A549 (cell line): Measurements from ENCODE around the gene VAPA. TPM values are rescaled to one million over a fixed set of nuclear protein-coding genes. Genes with fewer than 3 reads are reported as not detected.
A peak's percentile ranks its signal among the peaks of the same experiment; 100 is the strongest.

ENCODE experiments used
- ATAC-seq, 2 experiments: fragments of 200-7000 bp in 1 of 2; fragments of >200 bp in 1 of 2; cut with Nextera tagmentation in 1 of 2; cut with Tn5 transposase in 1 of 2; 3 replicates each; pipeline versions ENCODE4 v1.8.0 to v1.9.1; 2018 to 2020; ENCODE audit warnings: mild to moderate bottlenecking in 1 of 2, moderate library complexity in 1 of 2
- CTCF ChIA-PET: fragments of 300-600 bp; sonication (Branson Sonifier 250); formaldehyde crosslinking; extraction: SDS; loops from one replicate; lab custom pipeline; 2021; ENCODE audit warnings: antibody characterized with exemption, inconsistent platforms; lab: Yijun Ruan, JAX
- POLR2A ChIA-PET: fragments of 350-600 bp; formaldehyde crosslinking; extraction: SDS; loops from one replicate; lab custom pipeline; 2021; ENCODE audit warnings: antibody characterized with exemption, inconsistent platforms; lab: Yijun Ruan, JAX
- DNase-seq, 2 experiments: peaks; one replicate each; pipeline versions ENCODE4 v3.0.0 to v3.0.0-alpha.2; 2011 to 2016; ENCODE audit warnings: low read depth in 1 of 2, low spot score in 1 of 2
- FAIRE-seq: peaks from 2 replicates; lab custom pipeline; 2011; peaks lifted over from hg19 to GRCh38; lab: Jason Lieb, UNC
- H3K27ac ChIP-seq, 2 experiments: fragments of >200 bp; sonication (Bioruptor Twin); formaldehyde crosslinking; 3 replicates each; pipeline ENCODE4 v1.5.1; 2016 to 2017
- H3K4me1 ChIP-seq: fragments of >200 bp; sonication (Bioruptor Twin); formaldehyde crosslinking; 3 replicates; pipeline ENCODE4 v1.6.1; 2016
- H3K4me2 ChIP-seq: fragments of >200 bp; sonication (Bioruptor Twin); formaldehyde crosslinking; 3 replicates; pipeline ENCODE4 v1.6.1; 2016
- H3K4me3 ChIP-seq: fragments of >200 bp; sonication (Bioruptor Twin); formaldehyde crosslinking; 3 replicates; pipeline ENCODE4 v1.5.1; 2016
- H3K9me3 ChIP-seq: fragments of >200 bp; sonication (Bioruptor Twin); formaldehyde crosslinking; 3 replicates; pipeline ENCODE4 v1.6.1; 2016
- EP300 ChIP-seq, 2 experiments: fragments of >200 bp; sonication (Bioruptor Twin); formaldehyde crosslinking; IDR thresholded peaks; 2 replicates in 1 of 2; 3 replicates in 1 of 2; pipeline ENCODE4 v1.6.1; 2016 to 2017
- HOXA7 ChIP-seq: fragments of 250-450 bp; sonication (Bioruptor Pico); IDR thresholded peaks from 2 replicates; pipeline ENCODE4 v1.5.0; 2020; ENCODE audit warnings: mild to moderate bottlenecking, moderate library complexity
- JUN ChIP-seq, 2 experiments: fragments of >200 bp; sonication (Bioruptor Twin); formaldehyde crosslinking; IDR thresholded peaks; 2 replicates in 1 of 2; 3 replicates in 1 of 2; pipeline ENCODE4 v1.6.1; 2016 to 2017
- JUNB ChIP-seq: fragments of >200 bp; sonication (Bioruptor Twin); formaldehyde crosslinking; IDR thresholded peaks from 2 replicates; pipeline ENCODE4 v1.6.1; 2016
- MAZ ChIP-seq: fragments of 150-350 bp; IDR thresholded peaks from 2 replicates; pipeline ENCODE4 v1.6.1; 2014; ENCODE audit warnings: antibody characterized with exemption, low read depth, low read length, borderline replicate concordance
- POLR2AphosphoS2 ChIP-seq: conservative IDR thresholded peaks from 2 replicates; pipeline ENCODE4 v1.6.1; 2012; ENCODE audit warnings: low read length, improper control_type of control experiment, inconsistent platforms
- RAD21 ChIP-seq, 2 experiments: fragments of >200 bp in 1 of 2; sonication (Bioruptor Twin) in 1 of 2; formaldehyde crosslinking in 1 of 2; IDR thresholded peaks in 1 of 2; conservative IDR thresholded peaks in 1 of 2; 2 replicates in 1 of 2; 3 replicates in 1 of 2; pipeline ENCODE4 v1.6.1; 2012 to 2018; ENCODE audit warnings: inconsistent platforms in 1 of 2
- RCOR1 ChIP-seq: fragments of 150-350 bp; IDR thresholded peaks from 2 replicates; pipeline ENCODE4 v1.6.1; 2014; ENCODE audit warnings: antibody characterized with exemption, low read length, low read depth
- SREBF2 ChIP-seq: fragments of 450-650 bp; IDR thresholded peaks from 2 replicates; pipeline ENCODE4 v1.6.1; 2014; ENCODE audit warnings: mild to moderate bottlenecking, moderate library complexity
- ZC3H11A ChIP-seq: fragments of 450-650 bp; IDR thresholded peaks from 2 replicates; pipeline ENCODE4 v1.6.1; 2014; ENCODE audit warnings: antibody characterized with exemption, mild to moderate bottlenecking
- ZFP36 ChIP-seq: fragments of 450-650 bp; IDR thresholded peaks from 2 replicates; pipeline ENCODE4 v1.6.1; 2014; ENCODE audit warnings: borderline replicate concordance; ENCODE audit not compliant: partially characterized antibody
- WGBS: methylation state at CpG from one replicate; pipeline ENCODE4 v1.1.6; 2017; ENCODE audit errors: missing lambda C conversion rate; 5-methylcytosine and 5-hydroxymethylcytosine counted together
- polyA plus RNA-seq, 4 experiments: library from polyadenylated mRNA; depleted of rRNA in 3 of 4; stranded (reverse); fragments of >200 nt; fragmentation: RNase III in 1 of 4; extraction: RNeasy Plus Mini Kit Qiagen cat#74134 plus additional on column Dnase treatment in 1 of 4; gene quantifications; 2 replicates in 3 of 4; 3 replicates in 1 of 4; pipeline ENCODE4 v1.2.3, GENCODE V29; 2011 to 2017
- TF ChIP-seq, protein P1 (sequence below): fragments of 450-650 bp; IDR thresholded peaks from 2 replicates; pipeline ENCODE4 v1.6.1; 2014; ENCODE audit warnings: antibody characterized with exemption
- TF ChIP-seq, protein P2 (sequence below): fragments of 200-600 bp; sonication (generic); IDR thresholded peaks from 2 replicates; pipeline ENCODE4 v1.6.1; 2016; ENCODE audit warnings: antibody characterized with exemption, mild to moderate bottlenecking, moderate library complexity
- TF ChIP-seq, protein P3 (sequence below): IDR thresholded peaks from 2 replicates; pipeline ENCODE4 v1.6.1; 2012
- TF ChIP-seq, protein P4 (sequence below): fragments of 250-450 bp; sonication (Bioruptor Pico); IDR thresholded peaks from 2 replicates; pipeline ENCODE4 v1.5.0; 2020; ENCODE audit warnings: low read depth, mild to moderate bottlenecking, moderate library complexity
- TF ChIP-seq, protein P5 (sequence below): fragments of >200 bp; sonication (Bioruptor Twin); formaldehyde crosslinking; IDR thresholded peaks from 3 replicates; pipeline ENCODE4 v1.6.1; 2016
- TF ChIP-seq, protein P6 (sequence below): IDR thresholded peaks from 2 replicates; pipeline ENCODE4 v1.6.1; 2012

VAPA gene
- polyA plus RNA-seq, 2 of the 4 experiments (the other 2 are of a cell fraction), result 161 to 391 TPM

DNA sequence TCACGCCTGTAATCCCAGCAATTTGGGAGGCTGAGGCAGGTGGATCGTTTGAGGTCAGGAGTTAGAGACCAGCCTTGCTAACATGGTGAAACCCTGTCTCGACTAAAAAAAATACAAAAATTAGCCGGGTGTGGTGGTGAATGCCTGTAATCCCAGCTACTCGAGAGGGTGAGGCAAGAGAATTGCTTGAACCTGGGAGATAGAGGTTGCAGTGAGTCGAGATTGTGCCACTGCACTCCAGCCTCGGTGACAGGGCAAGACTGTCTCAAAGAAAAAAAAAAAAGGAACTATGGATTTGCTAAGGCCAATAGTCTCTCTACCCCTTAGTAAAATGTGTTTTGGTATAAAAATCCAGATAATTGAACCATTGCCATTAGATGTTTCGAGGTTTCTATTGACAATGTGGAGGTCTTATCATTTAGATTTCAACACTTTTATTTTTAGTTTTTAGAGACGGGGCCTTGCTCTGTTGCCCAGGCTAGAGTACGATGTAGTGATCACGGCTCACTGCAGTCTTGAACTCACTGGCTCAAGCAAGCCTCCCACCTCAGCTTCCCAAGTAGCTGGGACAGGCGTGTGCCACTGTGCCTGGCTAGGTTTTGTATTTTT lies 29.2 kb upstream of the VAPA start:
- 80% methylated on average over 12 of the region's 12 CpGs for WGBS
- H3K4me1 ChIP-seq, result no peaks in the 10 kb centered on the region
- peak overlapping the region in 1 of 2 experiments; percentile 35; a peak in 1 of 6 replicates for H3K27ac ChIP-seq
- H3K4me2 ChIP-seq, result no peak overlapping the region
- CTCF ChIA-PET, result interaction anchor here (1.2 kb wide), 1 partner anchor 8 kb away, joined by 3 read pairs; no protein-coding TSS in a partner anchor
- no peaks in the 10 kb centered on the region for H3K9me3 ChIP-seq
- POLR2A ChIA-PET, result no interaction called here
- DNase-seq (no peak), FAIRE-seq (no peak), ATAC-seq (no peak)
- H3K4me3 ChIP-seq, result no peak overlapping the region
- TF ChIP-seq RCOR1, result no peak
- no peak for TF ChIP-seq MAZ
- no peak for TF ChIP-seq JUN (IDR thresholded peaks at IDR 0.05)
- TF ChIP-seq, protein P1, sequence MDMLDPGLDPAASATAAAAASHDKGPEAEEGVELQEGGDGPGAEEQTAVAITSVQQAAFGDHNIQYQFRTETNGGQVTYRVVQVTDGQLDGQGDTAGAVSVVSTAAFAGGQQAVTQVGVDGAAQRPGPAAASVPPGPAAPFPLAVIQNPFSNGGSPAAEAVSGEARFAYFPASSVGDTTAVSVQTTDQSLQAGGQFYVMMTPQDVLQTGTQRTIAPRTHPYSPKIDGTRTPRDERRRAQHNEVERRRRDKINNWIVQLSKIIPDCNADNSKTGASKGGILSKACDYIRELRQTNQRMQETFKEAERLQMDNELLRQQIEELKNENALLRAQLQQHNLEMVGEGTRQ, result no peak

DNA sequence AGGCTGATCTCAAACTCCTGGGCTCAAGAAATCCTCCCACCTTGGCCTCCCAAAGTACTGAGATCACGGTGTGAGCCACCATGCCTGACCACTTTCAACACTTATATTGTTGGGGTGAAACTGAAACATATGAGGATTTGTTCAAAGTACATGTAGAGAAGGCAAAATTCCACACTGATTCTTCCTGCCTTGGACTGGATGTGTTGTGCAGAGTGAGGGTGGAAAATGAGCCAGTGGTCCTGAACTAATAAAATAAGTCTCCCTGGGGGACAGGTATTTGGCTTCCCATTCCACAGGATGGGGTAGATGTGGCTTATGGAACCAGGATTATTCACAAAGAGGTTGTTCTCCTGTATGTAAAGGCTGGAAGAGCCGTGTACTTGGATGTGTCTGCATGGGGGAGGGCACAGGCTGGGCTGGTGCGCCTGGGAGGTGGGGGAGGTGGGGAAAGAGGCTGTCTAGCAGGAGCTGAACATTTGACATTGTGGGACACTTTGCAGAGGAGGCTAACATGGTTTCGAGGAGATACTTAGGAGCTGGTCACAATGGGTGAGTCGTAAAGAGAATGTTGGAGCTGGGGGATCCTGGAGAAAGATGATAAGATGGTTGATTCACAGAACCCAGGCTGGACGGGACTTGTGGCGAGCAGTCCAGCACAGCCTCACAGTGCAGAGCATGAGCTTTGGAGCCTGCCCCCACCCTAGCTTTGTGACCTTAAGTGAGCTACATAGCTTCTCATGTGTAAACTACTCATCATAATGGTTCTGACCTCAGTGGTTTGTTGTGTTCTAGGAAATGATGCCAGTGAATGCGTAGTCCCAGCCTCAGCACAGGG lies 28.4 kb upstream of the VAPA start, which contains the start of gene TXNDC2:
TXNDC2 (plus strand) TSS at position 804 of the 835 bp plus-strand sequence. CDS start 708 bp downstream, outside the sequence.
- WGBS, result 77% methylated on average over 8 of the region's 8 CpGs
- DNase-seq, result no peak
- POLR2A ChIA-PET, result interaction anchor here (1.4 kb wide), 1 partner anchor 8 kb away, joined by 6 read pairs; no protein-coding TSS in a partner anchor
- H3K4me2 ChIP-seq, result no peak within 1 kb of the TSS
- no peak for TF ChIP-seq RCOR1
- TF ChIP-seq ZC3H11A, result no peak
- TF ChIP-seq, protein P2, sequence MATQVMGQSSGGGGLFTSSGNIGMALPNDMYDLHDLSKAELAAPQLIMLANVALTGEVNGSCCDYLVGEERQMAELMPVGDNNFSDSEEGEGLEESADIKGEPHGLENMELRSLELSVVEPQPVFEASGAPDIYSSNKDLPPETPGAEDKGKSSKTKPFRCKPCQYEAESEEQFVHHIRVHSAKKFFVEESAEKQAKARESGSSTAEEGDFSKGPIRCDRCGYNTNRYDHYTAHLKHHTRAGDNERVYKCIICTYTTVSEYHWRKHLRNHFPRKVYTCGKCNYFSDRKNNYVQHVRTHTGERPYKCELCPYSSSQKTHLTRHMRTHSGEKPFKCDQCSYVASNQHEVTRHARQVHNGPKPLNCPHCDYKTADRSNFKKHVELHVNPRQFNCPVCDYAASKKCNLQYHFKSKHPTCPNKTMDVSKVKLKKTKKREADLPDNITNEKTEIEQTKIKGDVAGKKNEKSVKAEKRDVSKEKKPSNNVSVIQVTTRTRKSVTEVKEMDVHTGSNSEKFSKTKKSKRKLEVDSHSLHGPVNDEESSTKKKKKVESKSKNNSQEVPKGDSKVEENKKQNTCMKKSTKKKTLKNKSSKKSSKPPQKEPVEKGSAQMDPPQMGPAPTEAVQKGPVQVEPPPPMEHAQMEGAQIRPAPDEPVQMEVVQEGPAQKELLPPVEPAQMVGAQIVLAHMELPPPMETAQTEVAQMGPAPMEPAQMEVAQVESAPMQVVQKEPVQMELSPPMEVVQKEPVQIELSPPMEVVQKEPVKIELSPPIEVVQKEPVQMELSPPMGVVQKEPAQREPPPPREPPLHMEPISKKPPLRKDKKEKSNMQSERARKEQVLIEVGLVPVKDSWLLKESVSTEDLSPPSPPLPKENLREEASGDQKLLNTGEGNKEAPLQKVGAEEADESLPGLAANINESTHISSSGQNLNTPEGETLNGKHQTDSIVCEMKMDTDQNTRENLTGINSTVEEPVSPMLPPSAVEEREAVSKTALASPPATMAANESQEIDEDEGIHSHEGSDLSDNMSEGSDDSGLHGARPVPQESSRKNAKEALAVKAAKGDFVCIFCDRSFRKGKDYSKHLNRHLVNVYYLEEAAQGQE, result no peak
- TF ChIP-seq, protein P3, sequence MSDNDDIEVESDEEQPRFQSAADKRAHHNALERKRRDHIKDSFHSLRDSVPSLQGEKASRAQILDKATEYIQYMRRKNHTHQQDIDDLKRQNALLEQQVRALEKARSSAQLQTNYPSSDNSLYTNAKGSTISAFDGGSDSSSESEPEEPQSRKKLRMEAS, result no peak
- TF ChIP-seq, all 56 proteins: peak for 0
- CTCF ChIA-PET, result no interaction called here
- H3K4me1 ChIP-seq, result no peaks in the 10 kb centered on the region
- H3K4me3 ChIP-seq, result no peak within 1 kb of the TSS
- FAIRE-seq (no peak), ATAC-seq (no peak)
- peak within 1 kb of the TSS in 1 of 2 experiments; percentile 35; a peak in 1 of 6 replicates for H3K27ac ChIP-seq
- no peaks in the 10 kb centered on the region for H3K9me3 ChIP-seq

DNA sequence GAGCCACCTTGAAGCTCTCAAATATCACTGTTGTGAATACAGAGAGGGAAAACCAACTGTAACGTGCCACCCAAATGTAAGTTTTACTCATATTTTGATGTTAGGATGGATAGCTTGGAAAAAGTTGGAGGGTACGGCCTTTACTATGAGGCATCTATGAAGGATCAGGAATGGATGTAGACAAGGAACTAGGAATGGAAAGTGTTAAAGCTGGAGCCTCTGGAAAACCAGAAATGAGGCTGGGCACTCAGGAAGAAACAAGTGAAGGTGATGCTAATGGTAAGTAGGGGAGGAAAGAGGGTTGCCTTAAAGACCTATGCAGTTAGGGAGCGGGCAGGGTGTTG lies 27.8 kb upstream of the VAPA start:
- WGBS, result 89% methylated on average over 3 of the region's 3 CpGs
- ChIA-PET CTCF (no interaction called here), POLR2A (interaction anchor here (1.4 kb wide), 1 partner anchor 9 kb away, joined by 6 read pairs; no protein-coding TSS in a partner anchor)
- ATAC-seq (no peak), DNase-seq (no peak), FAIRE-seq (no peak)
- Histone ChIP-seq H3K9me3 (no peaks in the 10 kb centered on the region), H3K4me3 (no peak overlapping the region), H3K27ac (no peak overlapping the region; a peak in 1 of 6 replicates), H3K4me2 (no peak overlapping the region), H3K4me1 (no peaks in the 10 kb centered on the region)
- no peak for TF ChIP-seq EP300 (IDR thresholded peaks at IDR 0.05)
- TF ChIP-seq ZC3H11A, result no peak
- TF ChIP-seq, protein P4, sequence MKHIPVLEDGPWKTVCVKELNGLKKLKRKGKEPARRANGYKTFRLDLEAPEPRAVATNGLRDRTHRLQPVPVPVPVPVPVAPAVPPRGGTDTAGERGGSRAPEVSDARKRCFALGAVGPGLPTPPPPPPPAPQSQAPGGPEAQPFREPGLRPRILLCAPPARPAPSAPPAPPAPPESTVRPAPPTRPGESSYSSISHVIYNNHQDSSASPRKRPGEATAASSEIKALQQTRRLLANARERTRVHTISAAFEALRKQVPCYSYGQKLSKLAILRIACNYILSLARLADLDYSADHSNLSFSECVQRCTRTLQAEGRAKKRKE, result no peak
- no peak for TF ChIP-seq ZFP36
- TF ChIP-seq, protein P3, result no peak
- no peak for TF ChIP-seq SREBF2
- TF ChIP-seq, protein P5, sequence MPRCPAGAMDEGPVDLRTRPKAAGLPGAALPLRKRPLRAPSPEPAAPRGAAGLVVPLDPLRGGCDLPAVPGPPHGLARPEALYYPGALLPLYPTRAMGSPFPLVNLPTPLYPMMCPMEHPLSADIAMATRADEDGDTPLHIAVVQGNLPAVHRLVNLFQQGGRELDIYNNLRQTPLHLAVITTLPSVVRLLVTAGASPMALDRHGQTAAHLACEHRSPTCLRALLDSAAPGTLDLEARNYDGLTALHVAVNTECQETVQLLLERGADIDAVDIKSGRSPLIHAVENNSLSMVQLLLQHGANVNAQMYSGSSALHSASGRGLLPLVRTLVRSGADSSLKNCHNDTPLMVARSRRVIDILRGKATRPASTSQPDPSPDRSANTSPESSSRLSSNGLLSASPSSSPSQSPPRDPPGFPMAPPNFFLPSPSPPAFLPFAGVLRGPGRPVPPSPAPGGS, result no peak
- TF ChIP-seq JUNB, result no peak
- TF ChIP-seq, protein P6, sequence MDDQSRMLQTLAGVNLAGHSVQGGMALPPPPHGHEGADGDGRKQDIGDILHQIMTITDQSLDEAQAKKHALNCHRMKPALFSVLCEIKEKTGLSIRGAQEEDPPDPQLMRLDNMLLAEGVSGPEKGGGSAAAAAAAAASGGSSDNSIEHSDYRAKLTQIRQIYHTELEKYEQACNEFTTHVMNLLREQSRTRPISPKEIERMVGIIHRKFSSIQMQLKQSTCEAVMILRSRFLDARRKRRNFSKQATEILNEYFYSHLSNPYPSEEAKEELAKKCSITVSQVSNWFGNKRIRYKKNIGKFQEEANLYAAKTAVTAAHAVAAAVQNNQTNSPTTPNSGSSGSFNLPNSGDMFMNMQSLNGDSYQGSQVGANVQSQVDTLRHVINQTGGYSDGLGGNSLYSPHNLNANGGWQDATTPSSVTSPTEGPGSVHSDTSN, result no peak
- TF ChIP-seq RAD21 (conservative IDR thresholded peaks at IDR 0.05 in 1 of 2, IDR thresholded peaks at IDR 0.05 in 1 of 2), result no peak
- TF ChIP-seq, protein P2, result no peak
- TF ChIP-seq HOXA7 (CRISPR knock-in tag), result no peak
- TF ChIP-seq POLR2AphosphoS2, result no peak
